Brain microvascular endothelial cell (primary cell): ENCODE measurements around the gene RARA.

Experiments
- DNase-seq: peaks from one replicate; pipeline ENCODE4 v3.0.0-alpha.2; 2020
- H3K27ac ChIP-seq: fragments of 250-450 bp; sonication (Bioruptor Pico); 2 replicates; pipeline ENCODE4 v1.5.1; 2020; ENCODE audit warnings: mild to moderate bottlenecking, moderate library complexity
- H3K27me3 ChIP-seq: fragments of 250-450 bp; sonication (Bioruptor Pico); replicated peaks from 2 replicates; pipeline ENCODE4 v1.5.1; 2020; ENCODE audit warnings: mild to moderate bottlenecking
- H3K36me3 ChIP-seq: fragments of 250-450 bp; sonication (Bioruptor Pico); replicated peaks from 2 replicates; pipeline ENCODE4 v1.5.1; 2020; ENCODE audit warnings: mild to moderate bottlenecking
- H3K4me3 ChIP-seq: 2 replicates; pipeline ENCODE4 v1.5.1; 2011; ENCODE audit warnings: low read depth, mild to moderate bottlenecking, control low read depth, low read length, moderate library complexity
- in situ Hi-C: cut with HindIII; loops from 2 replicates; pipeline ENCODE4 v1.10.0; 2017; ENCODE audit warnings: low sequenced_read_pairs, low pct_ligation_motif_present
- TF ChIP-seq, protein P1 (sequence below): IDR thresholded peaks from 2 replicates; pipeline ENCODE4 v1.5.1; 2011; ENCODE audit warnings: low read depth, mild to moderate bottlenecking, moderate library complexity, low read length, control low read depth, inconsistent platforms; ENCODE audit errors: missing control alignments

RARA gene

GRCh38 chr17:40348136-40348504 is 39.1 kb downstream of the RARA start:
- no peak overlapping the region for H3K27ac ChIP-seq
- in situ Hi-C loops = no loop called here
- DNase-seq = no peak
- H3K36me3 ChIP-seq = peaks cover 41% of the 10 kb centered on the region
- H3K27me3 ChIP-seq = no peaks in the 10 kb centered on the region
- TF ChIP-seq, protein P1, sequence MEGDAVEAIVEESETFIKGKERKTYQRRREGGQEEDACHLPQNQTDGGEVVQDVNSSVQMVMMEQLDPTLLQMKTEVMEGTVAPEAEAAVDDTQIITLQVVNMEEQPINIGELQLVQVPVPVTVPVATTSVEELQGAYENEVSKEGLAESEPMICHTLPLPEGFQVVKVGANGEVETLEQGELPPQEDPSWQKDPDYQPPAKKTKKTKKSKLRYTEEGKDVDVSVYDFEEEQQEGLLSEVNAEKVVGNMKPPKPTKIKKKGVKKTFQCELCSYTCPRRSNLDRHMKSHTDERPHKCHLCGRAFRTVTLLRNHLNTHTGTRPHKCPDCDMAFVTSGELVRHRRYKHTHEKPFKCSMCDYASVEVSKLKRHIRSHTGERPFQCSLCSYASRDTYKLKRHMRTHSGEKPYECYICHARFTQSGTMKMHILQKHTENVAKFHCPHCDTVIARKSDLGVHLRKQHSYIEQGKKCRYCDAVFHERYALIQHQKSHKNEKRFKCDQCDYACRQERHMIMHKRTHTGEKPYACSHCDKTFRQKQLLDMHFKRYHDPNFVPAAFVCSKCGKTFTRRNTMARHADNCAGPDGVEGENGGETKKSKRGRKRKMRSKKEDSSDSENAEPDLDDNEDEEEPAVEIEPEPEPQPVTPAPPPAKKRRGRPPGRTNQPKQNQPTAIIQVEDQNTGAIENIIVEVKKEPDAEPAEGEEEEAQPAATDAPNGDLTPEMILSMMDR = no peak
- H3K4me3 ChIP-seq = no peak overlapping the region

DNA sequence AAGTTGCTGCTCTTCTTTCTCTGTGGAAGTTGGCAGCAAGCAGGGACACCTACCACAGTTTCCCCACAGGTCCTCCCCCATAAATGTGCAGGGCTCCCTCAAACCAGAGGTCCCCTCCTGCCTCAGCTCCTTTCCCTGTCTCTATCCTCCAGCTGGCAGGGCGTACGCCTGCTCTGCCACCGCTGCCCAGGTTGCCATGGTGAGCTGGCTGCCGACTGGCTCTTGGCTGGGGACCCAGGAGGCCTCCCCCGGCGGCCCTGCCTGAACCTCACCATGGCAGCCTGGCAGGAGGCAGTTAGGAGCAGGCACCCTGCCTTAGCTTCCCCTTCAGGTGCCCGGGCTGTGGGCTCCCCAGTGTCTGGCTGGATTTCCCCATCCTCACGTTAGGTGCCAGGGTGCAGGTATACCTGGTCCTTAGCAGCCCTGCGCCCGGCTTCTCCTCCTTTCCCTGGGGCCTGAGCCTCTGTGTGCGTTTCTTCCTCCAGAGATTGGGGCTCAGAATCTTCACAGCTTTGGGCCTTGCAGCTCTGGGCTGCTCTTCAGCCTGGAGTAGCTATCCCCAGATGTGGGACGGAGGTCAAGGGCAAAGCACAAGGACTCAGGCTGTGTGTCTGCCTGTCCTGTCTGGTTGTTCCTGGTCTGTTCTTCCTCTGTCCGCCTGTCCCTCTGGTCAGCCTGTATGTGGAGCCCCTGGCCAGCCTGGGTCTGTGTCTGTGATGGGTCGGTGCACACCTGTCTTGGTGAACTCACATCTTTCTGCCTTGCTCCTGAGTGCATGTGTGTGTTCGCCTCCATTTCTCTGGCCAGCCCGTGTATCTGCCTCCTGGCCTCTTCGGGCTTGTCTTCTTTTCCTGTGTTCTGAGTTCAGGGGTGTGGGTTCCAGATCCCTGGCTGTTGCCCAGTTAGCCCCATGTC is 39.8 kb downstream of the RARA start:
- Histone ChIP-seq H3K27me3 (no peaks in the 10 kb centered on the region), H3K4me3 (no peak overlapping the region), H3K36me3 (peaks cover 47% of the 10 kb centered on the region), H3K27ac (no peak overlapping the region)
- DNase-seq = no peak
- TF ChIP-seq, protein P1 = no peak
- in situ Hi-C loops = no loop called here

DNA sequence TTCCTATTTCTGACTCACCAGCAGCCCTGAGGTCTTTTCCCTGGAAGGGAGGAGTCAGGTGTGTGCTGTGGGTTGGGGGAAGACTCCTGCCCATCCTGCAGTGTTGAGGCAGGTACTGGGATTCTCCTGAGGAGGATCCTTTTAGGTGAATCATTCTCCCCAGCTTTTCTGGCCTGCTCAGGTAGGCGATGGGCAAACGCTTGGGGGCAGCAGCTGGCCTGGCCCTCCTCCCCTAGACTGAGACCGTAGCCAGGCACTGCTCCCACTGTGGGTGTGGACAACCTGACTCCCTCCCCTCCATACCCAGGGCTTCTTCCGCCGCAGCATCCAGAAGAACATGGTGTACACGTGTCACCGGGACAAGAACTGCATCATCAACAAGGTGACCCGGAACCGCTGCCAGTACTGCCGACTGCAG is 40.5 kb downstream of the RARA start:
- no peaks in the 10 kb centered on the region for H3K27me3 ChIP-seq
- TF ChIP-seq, protein P1 = no peak
- H3K36me3 ChIP-seq = peaks cover 52% of the 10 kb centered on the region
- DNase-seq = no peak
- H3K4me3 ChIP-seq = no peak overlapping the region
- no peak overlapping the region for H3K27ac ChIP-seq
- in situ Hi-C loops = no loop called here

- H3K4me3 ChIP-seq = no peak overlapping the region
- H3K27ac ChIP-seq = peak overlapping the region; percentile 7
- H3K36me3 ChIP-seq = peaks cover 54% of the 10 kb centered on the region
- DNase-seq = peak; percentile 66
- TF ChIP-seq, protein P1 = no peak
- in situ Hi-C loops = loop anchor here (5.0 kb wide), 1 partner anchor 48 kb away; no protein-coding TSS in a partner anchor
- no peaks in the 10 kb centered on the region for H3K27me3 ChIP-seq
These were observed 41.1 kb downstream of the RARA start for GRCh38 chr17:40349895-40350688.

DNA sequence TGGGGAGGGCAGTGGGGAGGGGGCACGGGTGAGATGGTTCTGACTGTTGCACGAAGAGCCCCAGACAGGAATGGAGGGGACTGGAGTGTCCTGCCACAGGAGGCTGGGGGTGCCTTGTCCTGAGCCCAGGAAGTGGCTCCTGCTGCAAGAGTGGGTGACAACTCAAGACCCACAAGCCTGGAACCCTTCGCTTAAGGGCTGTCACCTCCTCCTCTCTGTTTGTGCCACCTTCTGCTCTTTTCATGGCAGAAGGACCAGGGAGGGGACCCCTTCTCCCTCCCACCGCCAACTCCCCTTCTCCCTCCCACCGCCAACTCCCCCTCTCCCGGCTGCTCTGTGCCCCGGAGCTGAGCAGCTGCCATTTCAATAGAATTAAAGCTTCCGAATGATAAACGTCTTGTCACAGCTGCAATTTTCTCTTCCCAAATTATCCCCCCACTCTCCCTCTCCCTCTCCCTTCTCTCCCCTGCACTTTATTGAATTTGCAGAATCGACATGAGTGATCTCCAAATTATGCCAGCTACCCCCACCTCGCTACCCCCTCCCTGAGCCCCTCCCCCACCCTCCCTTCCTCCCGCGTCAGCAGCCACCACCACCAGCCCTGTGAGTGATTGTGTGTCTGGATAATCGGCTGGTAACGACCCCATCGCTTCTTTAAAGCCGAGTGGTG is 41.8 kb downstream of the RARA start:
- no peaks in the 10 kb centered on the region for H3K27me3 ChIP-seq
- peak overlapping the region; percentile 7 for H3K27ac ChIP-seq
- DNase-seq = no peak
- H3K4me3 ChIP-seq = no peak overlapping the region
- in situ Hi-C loops = loop anchor here (5.0 kb wide), 1 partner anchor 49 kb away; no protein-coding TSS in a partner anchor
- TF ChIP-seq, protein P1 = no peak
- H3K36me3 ChIP-seq = peaks cover 61% of the 10 kb centered on the region
